ENCODE results near the gene BMPR1B.
A peak's percentile ranks its signal among the peaks of the same experiment; 100 is the strongest.
"Not testable (repeated sequence)": the region's sequence is repeated elsewhere in the genome, so short reads cannot be mapped to it uniquely, and the experiment has no call there.

The BMPR1B gene

DNA sequence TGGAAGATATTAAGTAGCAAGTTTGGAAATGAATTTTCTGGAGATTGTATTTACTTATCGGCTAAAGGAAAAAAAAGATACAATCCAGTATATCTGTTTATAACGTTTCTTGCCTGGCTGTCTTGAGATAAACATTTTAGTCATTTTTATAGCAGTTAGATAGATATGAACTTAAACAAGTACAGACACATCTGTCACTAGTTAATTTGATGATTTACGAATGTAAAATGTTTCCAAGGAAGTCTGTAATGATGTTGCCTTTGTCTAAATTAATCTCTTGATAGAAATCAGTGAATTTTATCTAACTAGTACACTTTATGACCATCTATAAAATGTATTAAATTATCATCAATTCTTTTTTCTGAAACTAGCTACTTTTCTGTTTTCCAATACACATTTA, 5.7 kb downstream of the BMPR1B start:
- no peak for DNase-seq

DNA sequence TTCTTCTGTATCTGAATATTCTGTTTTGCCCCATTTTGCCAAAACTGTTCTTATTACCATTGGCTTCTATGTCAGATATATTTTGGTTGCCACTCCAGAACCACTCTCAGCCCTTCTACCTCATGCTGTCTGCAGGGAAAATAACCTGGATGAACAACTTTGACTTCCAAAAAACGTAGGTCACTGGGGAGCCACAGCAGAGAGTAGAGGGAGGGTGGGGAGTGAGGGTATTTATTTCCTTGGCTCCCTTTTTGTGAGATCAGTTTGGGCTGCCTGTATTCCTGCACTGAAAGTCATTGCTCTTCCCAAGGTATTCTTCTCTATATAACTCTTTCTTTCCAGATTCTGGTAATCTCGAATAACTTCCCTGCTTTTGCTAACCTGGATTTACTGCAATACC, 6.3 kb downstream of the BMPR1B start:
- DNase-seq = no peak

DNA sequence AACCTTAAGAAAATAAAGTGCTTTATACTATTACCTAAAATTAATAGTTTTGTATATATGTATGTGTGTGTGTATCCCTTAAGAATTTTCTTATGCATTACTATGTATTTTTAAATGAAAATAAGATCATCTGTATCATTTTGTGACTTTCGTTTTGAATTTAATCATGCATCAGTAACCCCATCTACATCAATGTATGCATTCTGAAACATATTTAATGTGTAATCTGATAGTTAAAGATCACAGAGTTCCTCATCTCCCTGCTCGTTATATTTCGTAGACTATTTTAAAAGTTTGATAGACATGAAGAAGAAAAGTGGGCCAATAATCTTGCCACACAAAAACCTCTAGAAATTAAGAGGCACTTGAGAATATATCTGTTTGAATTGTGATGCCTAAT, 7.4 kb downstream of the BMPR1B start:
- no peak for DNase-seq

DNA sequence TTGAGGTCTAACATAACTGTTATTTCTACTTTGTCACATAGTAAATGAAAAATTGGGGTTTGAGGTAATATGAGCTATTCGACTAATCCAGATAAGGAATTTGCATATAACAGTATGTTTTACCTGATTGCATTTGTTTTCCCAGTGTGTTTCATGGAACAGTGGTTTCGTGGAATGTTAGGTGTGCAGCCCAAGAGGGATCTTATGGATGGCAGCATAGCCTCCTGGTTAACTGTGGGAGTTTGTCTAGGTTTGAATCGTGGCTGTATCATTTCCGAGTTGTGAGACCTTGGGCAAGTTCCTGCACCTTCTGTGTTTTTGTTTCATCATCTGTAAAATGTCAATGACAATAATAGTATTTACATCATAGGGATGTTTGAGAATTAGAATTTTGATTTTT, 7.9 kb downstream of the BMPR1B start:
- DNase-seq = no peak

DNA sequence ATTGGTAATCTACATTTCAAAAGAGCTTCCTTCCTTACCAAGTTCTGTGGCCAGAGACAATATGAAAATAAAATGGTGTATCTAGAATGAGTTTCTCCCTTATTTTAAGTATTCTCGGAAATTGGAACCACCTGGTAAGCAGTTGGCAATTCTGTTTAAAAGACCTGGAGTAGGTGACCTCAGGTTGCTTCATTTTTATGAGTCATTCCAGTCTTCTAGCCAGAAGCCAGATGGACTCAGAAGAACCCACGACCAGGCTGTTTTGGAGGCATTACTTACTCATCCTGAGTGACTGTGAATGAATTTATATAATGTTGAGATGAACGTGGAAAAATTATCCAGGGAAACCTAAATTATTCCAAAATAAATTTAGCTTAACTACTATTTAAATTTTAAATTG, 9.1 kb downstream of the BMPR1B start:
- no peak for DNase-seq

DNA sequence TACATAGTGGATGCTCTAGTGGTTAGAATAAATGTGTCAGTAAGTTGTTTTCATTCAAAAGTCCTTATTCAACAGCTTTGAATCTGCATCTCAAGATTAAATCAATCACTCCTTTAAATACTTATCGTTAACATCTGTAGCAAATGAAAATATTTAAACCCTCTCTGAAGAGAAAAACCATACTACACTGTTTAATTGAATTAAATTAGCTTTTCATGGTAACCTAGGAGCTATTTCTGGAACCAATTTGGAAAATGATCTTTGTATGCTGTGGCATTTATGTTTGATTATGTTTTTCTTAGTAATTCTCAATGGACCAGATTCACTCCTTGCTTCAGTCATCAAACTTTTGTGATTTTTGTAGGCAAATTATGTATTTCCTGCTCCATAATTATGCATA, 9.7 kb downstream of the BMPR1B start:
- no peak for DNase-seq

DNA sequence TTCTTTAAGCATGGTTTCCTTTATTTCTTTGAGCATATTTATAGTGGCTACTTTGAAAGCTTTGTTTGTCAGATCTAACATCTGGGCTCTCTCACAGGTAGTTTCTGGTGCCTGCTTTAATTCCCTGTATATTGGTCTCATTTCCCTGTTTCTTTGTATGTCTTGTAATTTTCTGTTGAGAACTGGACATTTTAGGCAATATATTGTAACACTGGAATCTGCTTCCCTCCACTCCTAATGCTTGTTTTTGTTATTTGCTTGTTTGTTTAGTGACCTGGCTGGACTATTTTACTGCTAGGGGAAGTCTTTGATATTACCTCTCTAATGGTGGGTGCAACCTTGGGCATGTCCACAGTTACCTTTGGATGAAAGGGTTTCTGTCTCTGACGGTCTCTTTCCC, 25.0 kb downstream of the BMPR1B start:
- no peak for DNase-seq

DNA sequence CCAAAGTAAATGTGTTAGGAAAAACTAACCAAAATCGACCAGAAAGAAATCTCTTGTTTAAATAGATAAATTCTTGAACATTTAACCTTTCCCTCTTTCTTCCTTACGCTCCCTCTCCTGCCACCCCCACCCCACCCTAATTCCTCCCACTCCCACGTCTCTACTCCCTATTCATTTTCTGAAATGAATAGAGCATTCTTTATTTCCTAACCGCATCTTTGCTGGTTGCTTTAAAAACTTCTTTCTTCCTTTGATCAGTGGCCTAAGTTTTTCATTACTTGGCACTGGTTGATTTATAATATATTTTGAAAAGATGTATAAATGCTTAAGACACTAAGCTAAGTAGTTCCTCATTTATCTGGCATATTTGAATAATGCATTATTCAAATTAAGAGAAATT, 33.9 kb downstream of the BMPR1B start:
- no peak for DNase-seq

DNA sequence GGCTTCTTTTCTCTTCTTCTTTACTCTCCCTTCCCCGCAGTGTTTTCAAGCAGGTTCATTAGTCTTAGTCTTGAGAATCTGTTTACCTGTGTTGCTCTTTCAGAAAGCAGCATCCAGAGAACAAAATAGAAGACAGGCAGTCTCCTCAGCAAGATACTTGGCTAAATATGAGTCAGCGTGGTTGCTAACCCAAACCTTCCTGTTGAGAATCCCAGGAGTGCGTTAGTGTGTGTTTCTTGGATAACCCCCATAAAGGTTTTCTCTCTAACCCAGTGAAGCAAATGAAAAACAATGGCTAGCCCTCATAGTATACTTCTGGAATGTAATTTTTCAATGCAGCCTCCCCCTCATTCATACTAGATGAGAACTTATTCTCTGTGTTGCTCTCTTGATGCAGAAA, 41.1 kb downstream of the BMPR1B start:
- no peak for DNase-seq

DNA sequence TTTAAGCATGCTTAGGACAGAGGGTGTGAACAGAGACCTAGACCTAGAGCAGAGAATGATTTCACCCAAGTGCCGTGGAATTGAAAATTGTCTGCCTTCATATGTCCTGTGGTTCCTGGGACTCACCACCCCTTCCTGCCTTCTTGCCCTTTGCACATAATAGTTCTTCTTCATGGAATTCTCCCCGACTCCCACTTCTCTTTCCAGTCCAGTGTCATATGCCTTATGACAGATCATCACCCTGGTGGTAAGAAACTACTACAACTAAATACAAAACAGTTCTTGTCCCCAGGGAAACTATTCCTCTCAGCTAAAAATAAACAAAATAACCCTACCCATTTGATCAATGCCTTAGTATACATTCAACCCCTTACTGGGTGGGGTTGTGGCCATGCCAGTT, 43.3 kb downstream of the BMPR1B start:
- DNase-seq = no peak

DNA sequence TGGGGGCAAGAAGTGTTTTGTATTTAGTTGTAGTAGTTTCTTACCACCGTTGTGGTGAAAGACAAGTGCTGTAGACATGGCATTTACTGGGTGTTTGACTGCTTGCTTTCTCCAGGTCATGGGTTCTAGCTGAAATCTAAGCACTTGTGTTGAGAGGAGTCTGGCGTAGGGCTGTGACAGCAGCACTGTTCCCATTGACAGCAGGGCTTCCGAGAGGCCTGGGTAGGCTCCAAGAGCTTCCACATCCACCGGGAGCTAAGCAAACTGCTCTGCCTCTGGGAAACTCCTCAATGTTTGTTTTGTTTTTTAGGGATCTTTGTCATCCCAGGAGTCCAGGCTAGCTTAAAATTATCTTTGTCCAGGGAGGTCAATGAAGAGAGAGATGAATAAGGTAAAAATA, 44.3 kb downstream of the BMPR1B start:
- no peak for DNase-seq

DNA sequence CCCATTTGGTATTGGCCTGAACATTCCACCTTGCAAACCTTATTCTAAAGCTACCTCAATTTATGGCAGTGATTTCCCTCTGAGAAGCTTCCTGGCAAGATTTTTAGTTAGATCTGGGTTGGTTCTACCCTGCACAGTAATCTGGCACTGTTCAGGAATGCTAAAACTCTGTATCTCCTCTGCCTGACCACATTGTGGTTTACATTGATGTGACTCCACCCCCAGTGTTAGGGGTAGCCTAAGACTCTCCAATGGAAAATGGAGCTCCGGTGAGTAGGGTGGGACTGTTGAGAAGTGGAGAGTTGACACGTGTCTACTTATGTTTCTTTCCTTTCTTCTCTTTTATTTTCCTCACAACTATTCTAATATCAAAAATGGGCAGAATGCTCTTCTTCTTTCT, 45.4 kb downstream of the BMPR1B start:
- DNase-seq = no peak

DNA sequence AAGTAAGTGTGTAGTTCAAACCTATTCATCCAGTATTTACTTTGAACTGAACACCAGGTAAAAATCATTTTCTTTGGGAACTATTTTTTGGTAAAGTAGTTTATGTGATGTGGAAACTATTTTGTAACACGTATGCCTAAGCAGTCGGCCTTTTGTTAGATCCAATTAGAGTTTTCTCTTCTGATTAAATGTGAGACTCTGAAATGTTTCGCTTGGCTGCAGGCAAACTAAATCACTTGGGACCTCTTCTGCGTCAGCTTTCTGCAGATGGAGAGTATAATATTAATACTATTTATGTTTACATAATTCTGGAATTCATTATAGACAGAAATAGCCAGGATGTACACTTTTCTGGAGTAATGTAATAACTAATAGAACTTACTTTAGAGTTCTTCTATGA, 46.9 kb downstream of the BMPR1B start:
- DNase-seq = no peak

DNA sequence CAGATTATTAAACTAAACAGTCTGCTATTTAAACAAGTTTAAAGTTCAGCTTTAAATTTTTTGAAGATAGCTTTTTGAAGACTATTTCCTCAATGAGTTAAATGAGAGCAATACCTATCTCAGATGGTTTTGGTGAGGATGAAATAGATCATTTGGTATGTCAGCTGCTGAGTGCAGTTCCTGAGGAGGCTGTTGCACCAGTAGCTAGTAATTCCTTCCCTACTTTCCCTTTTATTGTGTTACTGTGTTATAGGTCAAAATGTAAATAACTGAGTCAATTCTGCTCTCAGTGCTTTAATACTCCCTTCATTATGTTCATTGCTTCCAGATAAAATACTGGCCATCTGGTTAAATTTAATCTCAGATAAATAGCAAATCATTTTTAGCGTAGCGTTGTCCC, 48.6 kb downstream of the BMPR1B start:
- no peak for DNase-seq

DNA sequence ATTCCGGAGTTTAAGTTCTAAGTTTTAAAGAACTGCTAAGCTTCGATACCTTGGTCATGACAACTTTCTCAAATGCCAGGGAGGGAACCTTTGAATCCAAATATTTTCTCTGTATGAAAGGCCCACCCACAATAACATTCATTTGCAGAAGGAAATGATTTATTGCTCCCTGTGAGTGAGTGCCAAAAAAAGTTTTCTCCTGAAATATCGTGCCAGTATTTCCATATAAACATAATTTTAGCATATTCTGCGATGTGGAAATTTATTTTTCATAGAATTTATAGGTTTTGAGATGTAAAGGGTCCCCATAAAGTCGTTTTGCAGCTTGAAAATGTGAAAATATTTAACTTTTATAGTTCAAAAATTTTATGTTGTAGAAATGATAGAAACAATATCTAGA, 53.9 kb downstream of the BMPR1B start:
- no peak for DNase-seq

DNA sequence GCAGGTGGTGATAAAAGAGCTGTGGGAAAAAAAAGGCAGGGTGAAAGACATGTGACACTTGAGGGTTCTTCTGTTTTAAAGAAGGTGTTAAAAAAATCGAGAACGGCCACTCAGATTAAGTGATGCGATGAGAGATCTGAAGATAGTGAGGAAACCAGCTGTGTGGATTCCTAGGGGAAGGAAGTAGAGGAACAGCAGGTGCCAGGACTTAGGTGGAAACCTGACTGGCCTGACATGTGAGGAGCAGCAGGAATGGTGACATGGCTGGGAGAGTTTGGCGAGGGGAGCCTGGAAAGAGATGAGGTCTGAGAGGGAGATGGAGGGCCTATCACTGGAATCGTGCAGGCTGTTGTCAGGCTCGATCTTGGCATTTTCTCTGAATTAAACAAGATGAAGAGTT, 55.5 kb downstream of the BMPR1B start:
- peak; percentile 74 for DNase-seq

DNA sequence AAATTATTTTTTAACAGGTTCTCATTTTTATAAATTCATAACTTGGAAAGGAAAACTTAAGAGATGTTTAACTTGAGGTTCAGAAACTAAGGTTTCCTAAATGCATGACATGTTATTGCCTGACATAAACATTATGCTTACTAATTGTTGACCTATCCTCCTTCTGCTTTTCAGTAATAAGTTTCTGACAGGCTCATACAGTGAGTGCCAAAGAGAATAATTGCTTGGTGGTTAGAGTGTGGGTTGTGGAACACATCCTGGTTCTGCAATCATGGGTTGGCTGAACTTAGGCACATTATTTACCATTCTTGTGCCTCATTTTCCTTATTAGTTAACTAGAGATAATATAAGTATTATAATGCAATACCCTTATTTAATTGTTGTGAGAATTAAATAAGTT, 56.5 kb downstream of the BMPR1B start:
- DNase-seq = no peak

DNA sequence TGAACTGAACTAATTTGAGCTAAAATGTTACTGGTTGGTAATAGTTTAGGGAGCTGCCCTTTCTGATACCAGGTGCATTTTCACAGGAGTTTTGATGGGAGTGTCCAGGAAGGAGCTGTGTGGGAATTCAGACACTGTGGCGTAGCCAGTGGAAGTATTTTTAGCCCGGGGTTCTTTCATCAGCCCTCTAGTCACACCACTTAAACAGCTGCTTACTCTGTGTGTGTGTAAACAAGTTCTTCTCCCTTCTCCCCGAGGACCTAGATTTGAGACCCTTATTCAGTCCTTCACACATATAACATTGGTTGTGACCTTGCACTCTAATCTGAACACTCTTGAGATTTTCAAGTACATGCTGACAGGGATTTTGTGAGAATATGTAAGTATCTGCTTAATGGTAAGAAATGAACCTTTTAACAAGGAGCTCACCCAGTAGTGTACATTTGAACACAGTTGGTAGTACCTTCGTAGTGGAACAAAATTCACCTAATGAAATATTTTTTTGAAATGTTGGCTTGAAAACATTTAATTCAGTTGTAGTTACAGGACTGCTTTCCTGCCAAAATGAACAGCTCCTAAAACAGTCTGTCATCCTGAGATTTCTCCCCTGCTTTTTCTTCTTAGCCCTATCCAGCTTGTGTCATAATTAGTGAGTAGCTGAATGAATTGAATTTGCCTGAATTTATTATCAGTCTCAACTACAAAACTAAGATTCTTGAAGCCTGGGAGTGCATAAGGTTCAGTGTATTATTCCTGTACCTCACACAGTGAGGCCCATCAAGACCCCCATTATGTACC, 61.8 kb downstream of the BMPR1B start:
- no peak for DNase-seq

DNA sequence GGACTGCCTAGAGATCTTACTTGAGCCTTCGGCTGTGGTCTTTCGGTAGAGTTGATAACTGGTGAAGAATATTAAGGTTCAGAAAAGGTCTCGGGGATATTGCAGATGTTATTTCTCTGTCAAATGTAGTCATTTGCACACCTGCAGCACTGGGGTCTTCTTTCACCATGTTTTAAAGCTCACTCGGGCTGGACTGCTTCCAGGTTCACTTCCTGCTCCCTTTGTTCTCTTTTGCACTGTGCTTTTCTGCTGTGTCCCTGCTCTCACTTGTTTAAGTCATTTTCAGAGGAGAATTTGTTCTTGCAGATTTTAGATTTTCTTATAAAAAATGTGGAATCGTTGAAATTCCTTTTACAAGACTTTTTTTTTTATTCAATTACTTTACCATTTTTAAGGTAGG, 68.5 kb downstream of the BMPR1B start:
- no peak for DNase-seq

DNA sequence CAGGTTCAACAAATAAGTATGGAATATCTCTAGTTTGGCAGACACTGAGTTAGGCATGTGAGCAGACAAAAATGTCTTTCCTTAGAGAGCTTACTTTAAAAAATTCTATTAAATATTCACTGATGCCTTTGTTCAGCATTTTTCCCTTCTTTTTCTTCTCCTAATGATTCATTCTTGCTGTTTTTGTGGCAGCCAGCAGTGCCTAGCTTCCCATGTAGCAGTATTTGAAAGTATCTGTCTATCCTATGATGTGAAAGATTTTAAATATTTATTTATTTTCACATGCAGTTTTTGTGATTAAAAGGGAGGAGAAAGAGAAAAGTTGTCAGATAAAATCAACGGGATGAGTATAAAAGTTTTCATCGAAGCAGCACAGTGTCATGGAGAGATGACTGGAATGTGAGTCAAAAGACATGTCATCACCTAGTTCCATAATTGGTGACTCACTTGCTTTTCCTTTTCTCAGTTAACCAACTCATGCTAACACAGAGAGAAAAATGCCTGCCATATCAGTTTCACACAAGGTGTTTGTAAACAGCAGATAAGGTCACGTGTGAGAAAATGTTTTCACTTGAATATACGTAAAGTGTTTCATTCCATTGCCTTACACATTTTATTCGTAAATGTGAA, 69.8 kb downstream of the BMPR1B start:
- no peak for DNase-seq

DNA sequence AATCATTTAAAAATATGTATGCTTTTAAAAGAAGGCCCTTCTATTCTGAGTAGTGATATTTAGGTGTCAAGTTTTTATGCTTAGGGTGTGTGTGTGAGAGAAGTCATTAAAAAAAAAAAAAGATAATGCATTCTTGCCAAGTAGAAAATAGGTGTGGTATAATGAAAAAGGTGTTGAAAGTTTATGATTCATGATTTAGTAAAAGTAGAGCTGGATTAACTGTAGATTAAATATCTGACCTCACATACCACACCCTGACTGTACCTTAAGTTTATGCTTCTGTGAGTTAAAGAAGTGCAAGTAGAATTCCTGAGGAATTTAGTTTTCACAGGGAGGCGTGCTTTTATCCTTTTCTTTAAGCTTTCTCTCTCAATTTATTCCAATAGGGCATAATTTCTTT, 71.1 kb downstream of the BMPR1B start:
- DNase-seq = no peak

DNA sequence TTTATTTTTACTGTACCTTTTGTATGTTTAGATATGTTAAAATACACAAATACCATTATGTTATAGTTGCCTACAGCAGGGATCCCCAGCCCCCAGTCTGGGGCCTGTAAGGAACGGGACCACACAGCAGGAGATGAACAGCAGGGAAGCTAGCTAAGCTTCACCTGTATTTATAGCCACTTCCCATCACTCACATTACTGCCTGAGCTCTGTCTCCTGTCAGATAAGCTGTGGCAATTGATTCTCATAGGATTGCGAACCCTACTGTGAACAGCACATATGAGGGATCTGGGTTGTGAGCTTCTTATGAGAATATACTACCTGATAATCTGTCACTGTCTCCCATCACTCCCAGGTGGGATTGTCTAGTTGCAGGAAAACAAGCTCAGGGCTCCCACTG, 73.9 kb downstream of the BMPR1B start:
- no peak for DNase-seq

DNA sequence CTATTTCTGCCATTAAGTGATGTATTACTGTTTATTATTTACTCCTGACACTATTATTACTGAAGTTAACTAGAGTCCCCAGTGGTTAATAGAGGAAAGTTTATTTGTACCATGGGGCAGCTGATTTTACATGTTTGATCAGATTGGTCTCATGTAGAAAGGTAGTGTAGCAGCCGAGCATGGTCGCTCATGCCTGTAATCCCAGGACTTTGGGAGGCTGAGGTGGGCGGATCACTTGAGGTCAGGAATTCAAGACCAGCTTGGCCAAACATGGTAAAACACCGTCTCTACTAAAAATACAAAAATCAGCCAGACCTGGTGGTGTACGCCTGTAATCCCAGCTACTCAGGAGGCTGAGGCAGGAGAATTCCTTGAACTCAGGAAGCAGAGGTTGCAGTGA, 74.6 kb downstream of the BMPR1B start:
- DNase-seq = not testable (repeated sequence)

DNA sequence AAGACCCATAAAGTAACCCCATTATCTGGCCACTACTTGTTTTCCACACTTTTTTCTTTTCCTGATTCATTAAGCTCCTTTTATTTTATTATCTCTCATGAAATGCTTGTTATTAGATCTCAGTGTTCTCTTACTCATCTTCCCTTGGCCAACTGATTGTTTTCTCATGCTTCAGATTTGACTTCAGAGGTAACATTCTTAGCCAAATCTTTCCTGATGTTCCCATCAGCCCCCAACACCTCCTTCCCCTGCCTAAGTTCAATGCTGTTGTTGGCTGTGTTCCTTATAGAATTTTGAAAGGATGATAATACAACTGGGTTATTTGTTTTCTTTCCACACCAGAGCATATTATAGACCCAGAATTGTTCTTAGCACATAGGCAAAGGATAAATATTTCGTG, 75.6 kb downstream of the BMPR1B start:
- DNase-seq = no peak

DNA sequence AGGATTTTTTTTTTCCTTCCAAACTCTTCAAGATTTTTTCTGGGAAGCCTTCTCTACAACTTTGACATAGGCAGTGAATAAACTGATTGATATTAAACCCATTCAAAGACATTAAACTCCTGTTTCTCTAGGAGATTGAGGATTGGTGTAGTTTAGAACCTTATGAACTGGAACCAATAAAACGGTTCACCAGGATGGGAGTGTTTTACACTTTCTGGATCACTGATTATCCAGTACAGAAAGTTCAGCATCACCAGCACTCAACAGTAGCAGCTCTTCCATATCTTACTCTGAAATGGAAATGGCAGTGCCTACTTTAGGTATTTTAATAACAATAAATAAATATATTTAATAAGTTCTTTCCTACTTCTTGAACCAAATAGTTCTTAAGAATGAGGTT, 76.7 kb downstream of the BMPR1B start:
- DNase-seq = no peak
